ENCODE measurements around the gene KLHL40.

KLHL40 gene

GRCh38 chr3:42689421-42690014, 4.2 kb downstream of the KLHL40 start:
- no peak for DNase-seq (ENCODE audit: low read depth in 2 of 2)
- TF ChIP-seq CTCF (IDR thresholded peaks at IDR 0.05; ENCODE audit: low read depth, low read length) = no peak
- no peak overlapping the region for H3K4me3 ChIP-seq (replicated peaks in 1 of 2; ENCODE audit: low read depth in 2 of 2, low read length in 2 of 2)

GRCh38 chr3:42690191-42690590, 4.9 kb downstream of the KLHL40 start:
- DNase-seq (ENCODE audit: low read depth in 2 of 2) = no peak
- no peak for TF ChIP-seq CTCF (IDR thresholded peaks at IDR 0.05; ENCODE audit: low read depth, low read length)

GRCh38 chr3:42690766-42691680, 5.7 kb downstream of the KLHL40 start:
- no peak for TF ChIP-seq CTCF (IDR thresholded peaks at IDR 0.05; ENCODE audit: low read depth, low read length)

More at GRCh38 chr3:42690191-42690590, 4.9 kb downstream of the KLHL40 start:
- H3K4me3 ChIP-seq (replicated peaks in 1 of 2; ENCODE audit: low read depth in 2 of 2, low read length in 2 of 2) = no peak overlapping the region

GRCh38 chr3:42691816-42692666, 6.7 kb downstream of the KLHL40 start:
- no peak overlapping the region for H3K4me3 ChIP-seq (replicated peaks in 1 of 2; ENCODE audit: low read depth in 2 of 2, low read length in 2 of 2)
- TF ChIP-seq CTCF (IDR thresholded peaks at IDR 0.05; ENCODE audit: low read depth, low read length) = no peak
- DNase-seq (ENCODE audit: low read depth in 2 of 2) = no peak

More at GRCh38 chr3:42690766-42691680, 5.7 kb downstream of the KLHL40 start:
- no peak overlapping the region for H3K4me3 ChIP-seq (replicated peaks in 1 of 2; ENCODE audit: low read depth in 2 of 2, low read length in 2 of 2)
- DNase-seq (ENCODE audit: low read depth in 2 of 2) = no peak

- no peak overlapping the region for H3K4me3 ChIP-seq (replicated peaks in 1 of 2; ENCODE audit: low read depth in 2 of 2, low read length in 2 of 2)
- no peak for TF ChIP-seq CTCF (IDR thresholded peaks at IDR 0.05; ENCODE audit: low read depth, low read length)
- no peak for DNase-seq (ENCODE audit: low read depth in 2 of 2)
Observed at GRCh38 chr3:42692667-42693529, 7.6 kb downstream of the KLHL40 start.

GRCh38 chr3:42693530-42693930, 8.2 kb downstream of the KLHL40 start:
- TF ChIP-seq CTCF (IDR thresholded peaks at IDR 0.05; ENCODE audit: low read depth, low read length) = no peak
- H3K4me3 ChIP-seq (replicated peaks in 1 of 2; ENCODE audit: low read depth in 2 of 2, low read length in 2 of 2) = no peak overlapping the region
- DNase-seq (ENCODE audit: low read depth in 2 of 2) = no peak

Data from cardiac fibroblast (primary cell).